Measurements from ENCODE around the gene FHIP1B.
"Not testable (repeated sequence)": the region's sequence is repeated elsewhere in the genome, so short reads cannot be mapped to it uniquely, and the experiment has no call there.

FHIP1B gene

DNA sequence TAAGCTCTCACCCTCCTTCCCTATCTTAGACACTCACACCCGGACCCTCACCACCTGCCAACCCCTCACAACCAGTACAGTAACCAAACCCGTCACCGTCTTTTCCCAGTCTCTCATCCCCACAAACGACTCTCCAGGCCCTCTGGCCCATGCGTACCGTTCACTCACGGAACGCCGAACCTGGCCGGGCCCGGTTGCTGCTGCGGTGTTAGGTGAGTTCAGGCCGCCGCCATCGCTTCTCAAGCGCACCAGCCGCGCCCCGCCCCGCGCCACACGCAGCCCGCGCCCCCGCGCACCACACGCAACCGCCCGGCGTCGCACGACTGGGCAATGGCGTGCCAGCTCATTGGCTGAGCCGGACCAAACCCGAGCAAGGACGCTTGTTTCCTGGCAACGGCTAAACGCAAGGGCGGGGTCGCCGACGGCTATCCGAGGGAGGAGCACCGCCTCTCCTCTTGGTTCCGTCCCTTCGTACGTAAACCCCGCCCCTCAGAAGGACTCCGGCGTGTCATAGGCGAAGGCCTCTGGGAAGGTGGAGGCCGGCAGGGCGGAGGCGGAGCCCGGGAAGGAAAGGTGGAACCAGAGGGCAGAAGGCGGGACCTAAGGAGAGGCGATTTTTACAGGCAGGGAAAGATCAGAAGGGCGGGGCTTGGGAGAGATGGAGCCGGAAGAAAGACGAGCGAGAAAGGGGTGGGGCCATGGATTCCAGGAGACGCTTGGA is at the start of gene FHIP1B:
Gene FHIP1B, minus strand, starts transcription at position 250 of the 721 bp plus-strand sequence. CDS start 10,120 bp downstream, outside the sequence.
- peak; percentile 99 for DNase-seq (ENCODE audit: low read depth)

DNA sequence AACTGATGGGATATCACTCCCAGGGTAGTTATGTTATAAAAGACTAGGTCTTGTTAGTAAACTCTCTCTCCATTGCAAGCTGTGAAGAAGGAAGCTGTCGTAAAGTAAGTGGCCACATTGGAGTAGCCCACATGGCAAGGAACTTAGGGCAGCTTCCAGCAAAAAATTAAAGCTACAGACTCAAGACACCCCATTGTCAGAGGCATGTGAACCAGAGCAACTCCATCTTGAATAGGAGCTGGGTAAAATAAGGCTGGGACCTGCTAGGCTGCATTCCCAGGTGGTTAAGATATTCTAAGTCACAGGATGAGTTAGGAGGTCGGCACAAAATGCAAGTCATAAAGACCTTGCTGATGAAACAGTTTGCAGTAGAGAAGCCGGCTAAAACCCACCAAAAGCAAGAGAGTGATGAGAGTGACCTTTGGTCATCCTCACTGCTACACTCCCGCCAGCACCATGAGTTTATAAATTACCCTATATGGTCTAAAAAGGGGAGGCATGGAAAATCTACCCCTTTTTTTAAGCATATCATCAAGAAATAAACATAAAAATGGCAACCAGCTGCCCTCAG is 49.1 kb upstream of the FHIP1B start:
- no peak for DNase-seq (ENCODE audit: low read depth)

DNA sequence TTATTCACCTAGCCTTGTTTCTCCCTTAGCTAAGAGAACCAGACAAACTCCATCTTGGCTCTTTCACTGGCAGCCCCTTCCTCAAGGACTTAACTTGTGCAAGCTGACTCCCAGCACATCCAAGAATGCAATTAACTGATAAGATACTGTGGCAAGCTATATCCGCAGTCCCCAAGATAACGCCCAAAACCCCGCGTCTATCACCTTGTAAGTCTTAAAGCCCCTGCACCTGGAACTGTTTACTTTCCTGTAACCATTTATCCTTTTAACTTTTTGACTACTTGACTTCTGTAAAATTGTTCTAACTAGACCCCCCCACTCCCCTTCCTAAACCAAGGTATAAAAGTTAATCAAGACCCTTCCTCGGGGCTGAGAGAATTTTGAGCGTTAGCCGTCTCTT is 46.4 kb upstream of the FHIP1B start:
- DNase-seq (ENCODE audit: low read depth) = not testable (repeated sequence)

DNA sequence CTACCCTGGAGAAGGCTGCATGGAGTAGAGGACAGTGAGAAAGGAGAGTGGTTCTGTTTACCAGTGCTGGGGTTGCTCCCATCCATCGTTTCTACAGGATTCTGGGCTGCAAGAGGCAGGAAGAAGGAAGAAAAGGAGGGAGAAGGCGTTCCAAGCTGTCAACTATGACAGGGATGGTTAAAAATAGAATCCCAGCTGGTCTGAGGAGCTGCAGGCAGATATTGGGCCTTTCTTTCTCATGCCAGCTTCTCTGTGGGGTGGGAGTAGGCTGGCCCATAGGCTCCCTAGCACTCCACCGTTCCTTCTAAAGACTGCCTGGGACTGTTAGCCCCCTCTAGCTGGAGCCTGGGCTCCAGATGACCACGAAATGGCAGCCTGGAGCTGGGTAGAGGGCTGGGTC is 38.8 kb upstream of the FHIP1B start:
- no peak for DNase-seq (ENCODE audit: low read depth)

DNA sequence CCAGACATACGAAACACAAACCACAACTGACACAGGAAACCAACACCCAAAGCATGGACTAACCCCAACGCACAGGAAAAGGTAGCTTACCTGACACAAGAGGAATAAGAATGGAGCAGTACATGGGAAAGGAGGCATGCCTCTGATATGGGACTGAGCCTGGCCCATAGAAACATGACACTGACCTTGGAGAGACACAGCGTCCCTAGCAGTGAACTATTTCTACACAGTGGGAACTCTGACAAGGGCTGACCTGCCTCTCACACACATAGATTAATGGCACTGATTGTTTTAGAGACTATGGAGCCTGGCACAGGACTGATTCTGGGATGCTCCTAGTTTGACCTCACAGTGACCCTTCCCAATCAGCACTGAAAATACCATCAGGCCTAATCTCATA is 37.2 kb upstream of the FHIP1B start:
- no peak for DNase-seq (ENCODE audit: low read depth)

DNA sequence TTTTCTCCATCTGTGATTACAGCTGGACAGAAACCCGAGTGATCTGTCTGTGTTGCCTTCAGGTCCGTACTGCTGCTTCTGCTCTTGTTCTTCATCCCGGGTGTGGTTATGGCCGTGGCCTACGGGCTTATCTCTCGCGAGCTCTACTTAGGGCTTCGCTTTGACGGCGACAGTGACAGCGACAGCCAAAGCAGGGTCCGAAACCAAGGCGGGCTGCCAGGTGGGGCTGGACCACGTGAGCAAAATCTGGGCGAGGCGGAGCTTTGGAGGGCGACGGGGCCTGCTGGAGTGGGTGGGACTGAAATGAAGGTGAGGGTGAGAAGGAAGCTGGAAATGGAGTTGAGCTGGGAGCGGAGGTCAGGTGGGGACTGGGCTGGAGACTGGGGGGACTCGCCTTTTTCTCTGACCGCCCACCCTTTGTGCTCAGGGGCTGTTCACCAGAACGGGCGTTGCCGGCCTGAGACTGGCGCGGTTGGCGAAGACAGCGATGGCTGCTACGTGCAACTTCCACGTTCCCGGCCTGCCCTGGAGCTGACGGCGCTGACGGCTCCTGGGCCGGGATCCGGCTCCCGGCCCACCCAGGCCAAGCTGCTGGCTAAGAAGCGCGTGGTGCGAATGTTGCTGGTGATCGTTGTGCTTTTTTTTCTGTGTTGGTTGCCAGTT is 36.3 kb upstream of the FHIP1B start:
- no peak for DNase-seq (ENCODE audit: low read depth)

DNA sequence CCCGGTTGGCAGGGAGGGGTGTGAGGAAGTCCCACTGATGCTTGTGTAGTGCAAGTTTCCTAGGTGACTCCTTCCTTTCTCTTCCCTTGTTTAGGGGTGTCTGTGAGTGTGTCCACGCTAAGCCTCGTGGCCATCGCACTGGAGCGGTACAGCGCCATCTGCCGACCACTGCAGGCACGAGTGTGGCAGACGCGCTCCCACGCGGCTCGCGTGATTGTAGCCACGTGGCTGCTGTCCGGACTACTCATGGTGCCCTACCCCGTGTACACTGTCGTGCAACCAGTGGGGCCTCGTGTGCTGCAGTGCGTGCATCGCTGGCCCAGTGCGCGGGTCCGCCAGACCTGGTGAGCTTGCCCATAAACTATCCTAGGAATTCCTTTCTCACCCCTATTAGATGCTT is 35.6 kb upstream of the FHIP1B start:
- no peak for DNase-seq (ENCODE audit: low read depth)

DNA sequence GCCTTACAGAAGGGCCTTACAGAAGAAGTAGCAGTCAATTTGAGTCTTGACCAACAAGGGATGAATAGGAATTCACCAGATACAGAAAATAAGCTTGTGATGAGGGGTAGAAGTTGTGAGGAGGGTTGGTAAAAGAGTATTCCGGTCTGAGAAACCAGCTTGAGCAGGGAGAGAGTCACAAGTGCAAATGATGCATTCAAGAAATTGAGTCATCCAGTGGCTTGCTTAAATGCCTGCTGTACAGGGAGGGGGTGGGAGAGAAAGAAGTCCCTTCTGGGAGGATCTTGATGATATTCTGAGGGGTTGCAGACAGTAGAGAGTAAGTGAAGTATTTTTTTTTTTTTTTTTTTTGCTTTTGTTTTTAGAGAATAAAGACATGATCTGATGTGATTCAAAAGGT is 34.4 kb upstream of the FHIP1B start:
- peak; percentile 20 for DNase-seq (ENCODE audit: low read depth)

DNA sequence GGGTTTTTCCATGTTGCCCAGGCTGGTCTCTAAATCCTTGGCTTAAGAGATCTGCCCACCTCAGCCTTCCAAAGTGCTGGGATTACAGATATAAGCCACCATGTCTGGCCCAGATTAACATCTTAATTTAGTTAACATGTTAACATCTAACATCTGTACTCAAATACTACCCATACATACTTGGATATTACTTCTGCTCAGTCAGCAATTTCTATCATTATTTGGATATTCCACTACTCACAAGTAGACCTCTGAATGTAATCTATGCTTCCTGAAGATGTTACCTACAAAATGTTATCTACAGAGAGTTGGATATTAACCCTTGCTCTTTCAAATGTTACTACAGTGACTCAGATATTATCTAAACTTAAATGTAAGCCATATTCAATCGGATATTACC is 29.2 kb upstream of the FHIP1B start:
- no peak for DNase-seq (ENCODE audit: low read depth)

DNA sequence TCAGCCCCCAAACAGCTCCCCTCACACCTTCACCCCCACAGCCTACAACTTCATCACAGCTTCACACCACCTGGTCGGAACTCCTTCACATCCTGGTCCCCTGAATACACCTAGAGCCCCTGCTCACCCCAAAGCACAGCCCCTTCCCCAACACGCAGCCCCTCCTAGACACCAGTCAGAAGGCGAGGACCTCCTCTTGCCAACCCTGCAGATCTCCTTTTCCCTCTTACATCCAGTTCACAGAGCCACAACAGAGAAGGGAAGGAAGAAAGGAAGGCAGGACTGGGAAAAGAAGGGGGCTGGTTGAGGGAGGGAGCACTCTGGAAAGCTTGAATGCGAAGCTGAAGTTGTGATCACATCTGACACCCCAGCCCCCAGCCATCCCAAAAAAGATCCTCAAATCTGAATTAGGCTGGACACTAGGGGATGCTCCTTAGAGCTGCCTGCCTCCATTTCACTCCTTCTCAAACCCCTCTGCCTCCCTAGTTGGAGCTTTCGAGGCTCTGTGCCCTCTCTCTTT is 25.8 kb upstream of the FHIP1B start:
- DNase-seq (ENCODE audit: low read depth) = no peak

DNA sequence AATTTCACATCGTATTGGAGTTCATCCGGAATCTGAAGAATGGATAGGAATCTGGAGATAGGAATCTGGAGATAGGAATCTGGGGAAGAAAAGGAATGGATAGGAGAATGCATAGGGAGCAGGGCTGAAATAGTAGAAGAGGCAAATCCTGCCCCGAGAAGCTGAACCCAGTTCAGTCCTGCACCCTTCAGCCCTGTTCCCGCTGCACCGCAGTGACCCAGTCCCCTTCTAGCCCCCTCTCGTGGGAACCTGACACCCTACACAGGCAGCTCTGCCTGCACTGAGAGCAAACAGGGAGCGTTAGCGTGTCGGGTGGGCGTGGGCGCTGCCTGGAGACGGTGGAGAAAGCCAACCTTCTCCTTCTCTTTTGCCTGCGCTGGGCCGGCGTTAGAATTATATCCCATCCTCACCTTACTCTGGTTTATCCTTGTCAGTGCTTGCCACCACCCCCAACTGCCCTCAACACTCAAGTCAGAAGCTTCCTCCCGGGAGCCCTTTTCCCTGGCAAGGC is 24.2 kb upstream of the FHIP1B start:
- DNase-seq (ENCODE audit: low read depth) = no peak

DNA sequence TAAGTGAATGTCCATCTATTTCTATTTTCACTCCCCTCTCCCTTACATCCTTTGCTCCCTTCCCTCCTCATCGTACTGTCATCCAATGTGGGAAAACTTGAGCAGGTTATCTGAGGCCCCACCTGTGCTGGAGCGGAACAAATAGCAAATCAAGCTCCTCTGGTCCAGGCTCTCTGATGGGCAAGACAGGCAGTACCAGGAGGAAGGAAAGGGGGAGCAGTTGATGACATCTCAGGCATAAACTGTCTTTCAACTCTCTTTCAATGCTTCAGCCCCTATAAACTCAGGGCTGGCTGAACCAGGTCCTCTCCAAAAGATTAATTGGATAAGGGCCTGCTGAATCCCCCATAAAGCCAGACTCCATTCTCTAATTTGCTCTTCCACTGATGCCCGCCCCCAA is 23.7 kb upstream of the FHIP1B start:
- DNase-seq (ENCODE audit: low read depth) = no peak

DNA sequence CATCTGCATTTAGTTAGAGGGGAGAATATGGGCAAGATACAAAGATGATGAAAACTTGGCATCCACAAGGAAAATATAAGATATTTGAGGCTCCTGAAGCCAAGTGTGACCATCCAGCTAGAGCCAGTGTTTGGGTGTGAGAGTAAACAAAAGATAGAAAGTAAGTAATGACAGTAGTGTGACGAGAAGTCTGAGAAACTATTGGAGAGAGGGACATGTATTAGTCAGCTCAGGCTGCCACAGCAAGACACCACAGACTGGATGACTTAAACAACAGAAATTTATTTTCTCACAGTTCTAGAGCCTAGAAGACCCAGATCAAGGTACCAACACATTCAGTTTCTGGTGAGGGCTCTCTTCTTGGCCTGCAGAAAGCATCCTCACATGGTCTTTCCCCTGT is 18.8 kb upstream of the FHIP1B start:
- no peak for DNase-seq (ENCODE audit: low read depth)

DNA sequence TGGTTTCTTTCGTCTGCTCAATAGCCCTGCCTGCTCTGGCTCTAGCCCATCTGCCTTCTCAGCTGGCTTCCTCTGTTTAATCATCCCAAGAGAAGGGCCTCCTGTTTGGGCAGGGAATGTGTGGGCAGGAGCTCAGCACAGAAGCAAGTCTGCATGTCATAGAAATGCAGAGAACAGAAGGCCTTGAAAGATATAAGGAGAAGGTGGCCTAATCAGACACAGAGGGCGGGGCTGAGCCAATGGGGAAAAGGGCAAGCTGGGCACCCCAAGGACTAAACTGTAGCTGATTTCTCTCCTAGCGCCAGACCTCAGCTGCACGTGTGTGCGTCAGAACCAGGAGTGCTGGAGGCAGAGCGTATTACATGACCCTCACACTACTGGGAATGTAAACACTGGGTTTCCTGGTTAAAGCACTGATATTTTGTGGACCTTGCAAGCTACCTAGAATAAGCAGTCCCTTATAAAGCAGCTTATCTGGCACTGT is 17.6 kb upstream of the FHIP1B start:
- no peak for DNase-seq (ENCODE audit: low read depth)

DNA sequence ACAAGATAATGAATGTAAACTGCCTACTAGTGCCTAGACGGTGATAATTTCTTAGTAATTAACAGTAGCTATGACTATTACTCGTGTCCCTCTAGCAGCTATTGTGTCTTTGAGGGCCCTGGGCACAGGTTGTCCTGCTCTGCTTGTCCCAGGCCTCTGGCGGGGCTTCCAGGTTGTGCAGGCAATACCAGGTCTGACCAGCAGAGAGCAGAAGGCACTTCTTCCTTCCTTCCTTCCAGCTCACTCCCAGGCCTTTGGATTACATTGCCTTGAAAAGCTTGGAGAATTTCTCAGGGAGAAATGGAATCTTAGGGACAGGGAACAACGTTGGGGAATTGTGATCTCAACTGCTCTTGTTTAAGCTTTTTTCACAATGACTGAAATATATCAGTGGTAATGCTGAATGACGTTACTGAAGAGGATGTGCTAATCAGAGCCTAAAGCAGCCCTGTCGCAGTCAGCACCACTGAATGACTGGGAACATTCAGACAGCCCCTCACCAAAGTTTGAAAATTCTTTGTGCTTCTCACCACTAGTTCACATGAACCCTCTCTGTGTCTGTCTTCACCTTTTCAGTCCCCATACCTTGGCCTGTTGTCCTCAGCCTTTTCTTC is 16.8 kb upstream of the FHIP1B start:
- peak; percentile 73 for DNase-seq (ENCODE audit: low read depth)

DNA sequence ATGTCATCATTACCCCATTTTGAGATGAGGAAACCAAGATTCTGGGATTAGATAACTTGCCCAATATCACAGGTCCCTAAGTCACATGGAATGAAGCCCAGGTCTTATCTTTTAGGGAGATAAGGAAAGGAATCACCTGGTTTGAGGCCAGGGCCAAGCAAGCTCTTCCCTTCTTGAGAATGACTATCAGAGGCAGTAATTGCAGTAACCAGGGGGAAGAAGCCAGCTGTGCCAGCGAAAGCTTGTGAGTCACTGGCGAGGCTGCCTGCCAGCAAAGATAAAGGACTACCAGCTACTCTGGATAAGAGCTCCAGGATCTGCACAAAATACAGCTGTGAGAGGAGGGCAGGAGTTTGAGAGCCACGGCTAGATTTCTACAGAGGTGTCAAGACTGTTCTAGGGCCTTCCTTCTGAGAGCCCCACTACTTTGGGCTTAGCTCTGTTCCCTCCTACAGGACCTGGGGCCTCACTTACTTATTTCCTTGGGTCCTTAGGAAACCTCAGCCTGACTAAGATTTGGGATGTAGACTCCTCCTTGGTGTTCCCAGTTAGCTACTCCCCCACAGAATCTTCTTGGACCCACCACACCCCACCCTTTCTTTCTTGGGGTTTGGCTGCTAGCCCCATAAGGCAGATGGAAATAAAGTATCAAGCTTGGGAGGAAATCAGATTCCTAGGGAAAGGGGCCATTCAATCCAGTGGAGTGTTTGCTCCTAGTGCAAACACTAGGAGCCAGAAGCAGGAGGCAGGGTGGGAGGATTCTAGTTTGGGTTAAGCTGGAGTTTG is 15.5 kb upstream of the FHIP1B start:
- DNase-seq (ENCODE audit: low read depth) = peak; percentile 64

DNA sequence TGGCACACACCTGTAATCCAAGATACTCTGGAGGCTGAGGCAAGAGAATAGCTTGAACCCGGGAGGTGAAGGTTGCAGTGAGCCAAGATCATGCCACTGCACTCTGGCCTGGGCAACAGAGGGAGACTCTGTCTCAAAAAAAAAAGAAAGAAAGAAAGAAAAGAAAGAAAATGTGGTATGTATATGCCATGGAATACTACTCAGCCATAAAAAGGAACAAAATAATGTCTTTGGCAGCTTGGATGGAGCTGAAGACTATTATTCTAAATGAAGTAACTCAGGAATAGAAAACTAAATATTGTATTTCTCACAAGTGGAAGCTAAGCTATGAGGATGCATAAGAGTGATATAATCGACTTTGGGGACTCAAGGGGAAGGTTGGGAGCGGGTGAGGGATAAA is 14.5 kb upstream of the FHIP1B start:
- DNase-seq (ENCODE audit: low read depth) = not testable (repeated sequence)

DNA sequence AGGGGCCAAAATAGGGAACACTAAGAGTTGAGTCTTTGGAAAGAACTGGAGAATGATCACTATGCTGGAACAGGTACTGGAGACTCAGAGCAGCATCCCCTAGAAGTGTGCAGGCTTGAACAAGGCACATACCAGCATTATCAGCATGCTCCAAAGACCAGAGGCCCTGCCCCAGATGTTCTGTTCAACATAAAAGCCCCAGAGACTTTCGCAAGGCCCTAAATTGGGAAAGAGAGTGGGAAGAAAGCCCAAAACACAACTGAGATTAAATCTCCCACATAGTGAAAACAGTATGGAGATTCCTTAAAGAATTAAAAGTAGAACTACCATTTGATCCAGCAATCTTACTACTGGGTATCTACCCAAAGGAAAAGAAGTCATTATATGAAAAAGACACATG is 13.8 kb upstream of the FHIP1B start:
- no peak for DNase-seq (ENCODE audit: low read depth)

DNA sequence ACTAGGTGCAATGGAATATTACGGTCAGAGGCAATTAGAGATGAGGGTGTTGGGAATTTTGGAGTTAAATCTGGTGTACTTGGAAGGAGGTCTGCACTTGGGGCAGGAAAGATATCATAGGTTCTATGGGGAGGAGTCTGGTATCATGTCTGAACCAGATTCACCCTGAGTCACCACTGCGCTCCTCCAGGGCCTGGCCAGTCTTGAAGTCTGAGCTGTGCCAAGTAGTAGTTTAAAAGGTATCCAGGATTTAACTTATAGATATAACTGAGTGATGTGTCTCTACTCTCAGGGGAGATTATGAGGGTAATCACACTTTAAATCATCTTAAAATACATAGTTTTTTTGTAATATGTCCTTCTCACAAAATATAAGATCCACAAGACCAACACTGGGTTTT is 11.1 kb upstream of the FHIP1B start:
- no peak for DNase-seq (ENCODE audit: low read depth)

DNA sequence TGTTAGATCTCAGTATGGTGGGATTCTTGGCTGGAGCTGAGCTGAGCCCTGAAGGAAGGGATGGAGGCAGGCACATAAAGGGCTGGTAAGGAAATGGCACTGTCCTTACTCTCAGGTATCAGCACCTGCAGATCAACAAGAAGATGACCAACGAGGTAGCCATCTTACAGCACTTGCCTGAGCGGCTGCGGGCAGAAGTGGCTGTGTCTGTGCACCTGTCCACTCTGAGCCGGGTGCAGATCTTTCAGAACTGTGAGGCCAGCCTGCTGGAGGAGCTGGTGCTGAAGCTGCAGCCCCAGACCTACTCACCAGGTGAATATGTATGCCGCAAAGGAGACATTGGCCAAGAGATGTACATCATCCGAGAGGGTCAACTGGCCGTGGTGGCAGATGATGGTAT is 6.9 kb upstream of the FHIP1B start:
- no peak for DNase-seq (ENCODE audit: low read depth)

DNA sequence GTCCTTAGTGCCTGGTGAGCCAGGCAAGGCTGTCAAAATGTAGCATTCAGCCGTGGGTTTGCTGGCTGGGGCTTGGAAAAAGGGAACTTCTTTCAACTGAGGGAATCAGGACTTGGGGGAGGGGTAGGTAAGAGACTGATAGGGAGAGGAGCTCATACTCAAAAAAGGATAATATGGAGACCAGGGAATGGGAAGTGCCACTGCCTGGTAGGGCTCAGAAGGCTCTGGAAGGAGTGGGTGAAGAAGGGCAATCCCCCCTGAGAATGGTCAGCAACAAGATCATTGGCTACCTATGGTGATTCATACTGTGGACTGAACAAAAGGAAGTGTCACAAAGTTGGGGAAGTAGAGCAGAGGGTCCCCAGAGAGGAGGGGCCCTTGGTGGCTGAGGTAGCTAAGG is 6.3 kb upstream of the FHIP1B start:
- DNase-seq (ENCODE audit: low read depth) = no peak

DNA sequence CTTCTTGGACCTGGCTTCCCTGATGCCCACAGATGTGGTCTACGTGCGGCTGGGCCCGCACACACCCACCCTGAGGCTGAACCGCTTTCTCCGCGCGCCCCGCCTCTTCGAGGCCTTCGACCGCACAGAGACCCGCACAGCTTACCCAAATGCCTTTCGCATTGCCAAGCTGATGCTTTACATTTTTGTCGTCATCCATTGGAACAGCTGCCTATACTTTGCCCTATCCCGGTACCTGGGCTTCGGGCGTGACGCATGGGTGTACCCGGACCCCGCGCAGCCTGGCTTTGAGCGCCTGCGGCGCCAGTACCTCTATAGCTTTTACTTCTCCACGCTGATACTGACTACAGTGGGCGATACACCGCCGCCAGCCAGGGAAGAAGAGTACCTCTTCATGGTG is 5.7 kb upstream of the FHIP1B start:
- no peak for DNase-seq (ENCODE audit: low read depth)

All from ELR (cell line).